IMR-90 (cell line): ENCODE results near the gene MDM1. TPM values are rescaled to one million over a fixed set of nuclear protein-coding genes. Genes with fewer than 3 reads are reported as not detected.

Experiments used
- ATAC-seq: fragments of 200-7000 bp; cut with Tn5 transposase; 2 replicates; pipeline ENCODE4 v1.9.1; 2020; ENCODE audit warnings: low read depth, mild to moderate bottlenecking, moderate library complexity
- BruUV-seq: library from RNA; stranded (reverse); fragments of 400-500 nt; replicated peaks from 2 replicates; lab custom pipeline; 2021; lab: Mats Ljungman, UMichigan
- CTCF ChIA-PET: fragments of 300-600 bp; formaldehyde crosslinking; extraction: SDS; loops from one replicate; lab custom pipeline; 2021; ENCODE audit warnings: antibody characterized with exemption; lab: Yijun Ruan, JAX
- POLR2A ChIA-PET: fragments of 300-600 bp; sonication (Branson Sonifier 250); formaldehyde crosslinking; loops from one replicate; lab custom pipeline; 2022; ENCODE audit warnings: antibody characterized with exemption; ENCODE audit not compliant: unreplicated experiment; lab: Charles Lee
- DNase-seq: peaks from one replicate; pipeline ENCODE4 v3.0.0; 2013
- H2AFZ ChIP-seq: replicated peaks from 2 replicates; pipeline ENCODE3; 2013; ENCODE audit warnings: low read length, mild to moderate bottlenecking; ENCODE audit not compliant: poor library complexity
- H2AK5ac ChIP-seq: 2 replicates; pipeline ENCODE4 v1.6.1; 2013; ENCODE audit warnings: low read depth, low read length, inconsistent platforms
- H2AK9ac ChIP-seq: replicated peaks from 2 replicates; pipeline ENCODE3; 2013; ENCODE audit warnings: mild to moderate bottlenecking, low read depth, low read length, moderate library complexity; ENCODE audit not compliant: poor library complexity
- H2BK120ac ChIP-seq: 2 replicates; pipeline ENCODE4 v1.6.1; 2013; ENCODE audit warnings: low read depth, low read length, inconsistent platforms
- H2BK15ac ChIP-seq: 3 replicates; pipeline ENCODE4 v1.6.1; 2013; ENCODE audit warnings: low read depth, low read length, inconsistent platforms
- H2BK20ac ChIP-seq: 2 replicates; pipeline ENCODE4 v1.6.1; 2013; ENCODE audit warnings: low read depth, mild to moderate bottlenecking, inconsistent platforms, low read length, moderate library complexity
- H2BK5ac ChIP-seq: 2 replicates; pipeline ENCODE4 v1.6.1; 2013; ENCODE audit warnings: mild to moderate bottlenecking, low read depth, low read length, inconsistent platforms; ENCODE audit not compliant: poor library complexity, severe bottlenecking
- H3K14ac ChIP-seq: replicated peaks from 2 replicates; pipeline ENCODE4 v1.6.1; 2013; ENCODE audit warnings: low read depth, low read length, inconsistent platforms
- H3K18ac ChIP-seq: 2 replicates; pipeline ENCODE4 v1.6.1; 2013; ENCODE audit warnings: low read depth, low read length, control low read depth
- H3K23ac ChIP-seq: 2 replicates; pipeline ENCODE4 v1.6.1; 2013; ENCODE audit warnings: low read depth, low read length, inconsistent platforms
- H3K27ac ChIP-seq: 2 replicates; pipeline ENCODE4 v1.5.1; 2013; ENCODE audit warnings: mild to moderate bottlenecking, control low read depth, low read length; ENCODE audit not compliant: insufficient read depth
- H3K27me3 ChIP-seq: 2 replicates; pipeline ENCODE4 v1.6.1; 2013; ENCODE audit warnings: low read length; ENCODE audit not compliant: control insufficient read depth, insufficient read depth
- H3K36me3 ChIP-seq: 2 replicates; pipeline ENCODE4 v1.6.1; 2013; ENCODE audit warnings: low read length, mixed read lengths; ENCODE audit not compliant: control insufficient read depth, insufficient read depth
- H3K4ac ChIP-seq: 2 replicates; pipeline ENCODE4 v1.6.1; 2013; ENCODE audit warnings: low read depth, low read length, inconsistent platforms
- H3K4me1 ChIP-seq: 2 replicates; pipeline ENCODE4 v1.6.1; 2013; ENCODE audit warnings: low read length, mixed read lengths; ENCODE audit not compliant: control insufficient read depth, insufficient read depth
- H3K4me2 ChIP-seq: 2 replicates; pipeline ENCODE4 v1.6.1; 2013; ENCODE audit warnings: low read depth, mild to moderate bottlenecking, control low read depth, low read length, moderate library complexity
- H3K4me3 ChIP-seq: 2 replicates; pipeline ENCODE4 v1.5.1; 2013; ENCODE audit warnings: low read depth, mild to moderate bottlenecking, control low read depth, low read length, moderate library complexity; ENCODE audit not compliant: insufficient read depth
- H3K56ac ChIP-seq: 2 replicates; pipeline ENCODE4 v1.6.1; 2013; ENCODE audit warnings: low read length, inconsistent platforms; ENCODE audit not compliant: insufficient read depth; ENCODE audit errors: extremely low read depth
- H3K79me1 ChIP-seq, 2 experiments: 2 replicates each; pipeline ENCODE4 v1.6.1; 2013; ENCODE audit warnings: low read length in 2 of 2, inconsistent platforms in 1 of 2, low read depth in 1 of 2
- H3K9ac ChIP-seq: 2 replicates; pipeline ENCODE4 v1.6.1; 2013; ENCODE audit warnings: low read depth, low read length, control low read depth
- H3K9me1 ChIP-seq: 2 replicates; pipeline ENCODE4 v1.6.1; 2013; ENCODE audit warnings: low read length, inconsistent platforms; ENCODE audit not compliant: insufficient read depth
- H3K9me3 ChIP-seq: 2 replicates; pipeline ENCODE4 v1.6.1; 2013; ENCODE audit warnings: low read length; ENCODE audit not compliant: control insufficient read depth, insufficient read depth
- H4K20me1 ChIP-seq: 2 replicates; pipeline ENCODE4 v1.6.1; 2013; ENCODE audit warnings: low read length, inconsistent platforms; ENCODE audit not compliant: insufficient read depth
- H4K5ac ChIP-seq: 2 replicates; pipeline ENCODE4 v1.6.1; 2013; ENCODE audit warnings: mild to moderate bottlenecking, low read depth, low read length, control low read depth
- H4K8ac ChIP-seq, 2 experiments: 2 replicates each; pipeline ENCODE4 v1.6.1; 2013; ENCODE audit warnings: low read depth in 2 of 2, low read length in 2 of 2, control low read depth in 1 of 2, inconsistent platforms in 1 of 2
- H4K91ac ChIP-seq: 2 replicates; pipeline ENCODE4 v1.6.1; 2013; ENCODE audit warnings: low read depth, low read length, inconsistent platforms; ENCODE audit not compliant: insufficient read depth
- ELK1 ChIP-seq: fragments of 150-350 bp; IDR thresholded peaks from 2 replicates; pipeline ENCODE4 v1.6.1; 2016; ENCODE audit warnings: low read depth, mild to moderate bottlenecking, low read length, moderate library complexity, borderline replicate concordance
- MAFK ChIP-seq: IDR thresholded peaks from 2 replicates; pipeline ENCODE4 v1.6.1; 2012; ENCODE audit warnings: low read depth, low read length, improper control_type of control experiment
- MAZ ChIP-seq: IDR thresholded peaks from 2 replicates; pipeline ENCODE4 v1.6.1; 2012; ENCODE audit warnings: low read depth, mild to moderate bottlenecking, low read length, improper control_type of control experiment, moderate library complexity, borderline replicate concordance
- MXI1 ChIP-seq: IDR thresholded peaks from 2 replicates; pipeline ENCODE4 v1.6.1; 2012; ENCODE audit warnings: low read depth, mild to moderate bottlenecking, low read length, moderate library complexity, borderline replicate concordance
- WGBS, 2 experiments: methylation state at CpG; one replicate each; pipeline versions ENCODE4 v1.1.5 to v1.1.7; 2013; ENCODE audit warnings: missing lambda C conversion rate in 2 of 2; ENCODE audit not compliant: insufficient read length in 1 of 2; ENCODE audit errors: extremely low coverage in 2 of 2; 5-methylcytosine and 5-hydroxymethylcytosine counted together
- dilution Hi-C: fragments of 300-500 bp; cut with HindIII; formaldehyde crosslinking; loops from one replicate; pipeline ENCODE4 v1.14.3; 2018; ENCODE audit warnings: low sequenced_read_pairs; ENCODE audit not compliant: unreplicated experiment
- in situ Hi-C: fragments of 300-500 bp; cut with MboI; formaldehyde crosslinking; loops from 3 replicates; pipeline ENCODE4 v1.14.3; 2019; ENCODE audit warnings: low sequenced_read_pairs, inconsistent platforms, mixed read lengths
- intact Hi-C: fragments of 100-400 bp; cut with micrococcal nuclease; formaldehyde crosslinking; loops from 2 replicates; pipeline ENCODE4 v1.10.0; 2022
- polyA plus RNA-seq, 3 experiments: library from polyadenylated mRNA; depleted of rRNA; stranded (reverse); fragments of >200 nt; gene quantifications; 2 replicates each; pipeline ENCODE4 v1.2.3, GENCODE V29; 2012; ENCODE audit warnings: low replicate concordance in 1 of 3
- total RNA-seq: library from RNA; depleted of rRNA; stranded (reverse); fragments of >200 nt; gene quantifications from 2 replicates; pipeline ENCODE4 v1.2.3, GENCODE V29; 2012

The MDM1 gene
- total and polyA plus RNA-seq, 2 of the 4 experiments (the other 2 are of a cell fraction): 5.6 to 5.7 TPM

- intact Hi-C loops (no loop called here), in situ Hi-C loops (no loop called here), dilution Hi-C loops (no loop called here)
- H2BK15ac ChIP-seq: no peak overlapping the region
- H3K79me1 ChIP-seq: no peaks in the 10 kb centered on the region
- POLR2A ChIA-PET: no interaction called here
- H4K8ac ChIP-seq: no peak overlapping the region
- WGBS, 2 experiments: no CpG with 5 or more reads among the region's 3 CpGs
- H4K5ac ChIP-seq: no peak overlapping the region
- no peak overlapping the region for H2BK20ac ChIP-seq
- H3K4ac ChIP-seq: no peak overlapping the region
- no peak overlapping the region for H3K23ac ChIP-seq
- no peak overlapping the region for H3K56ac ChIP-seq
- TF ChIP-seq MXI1 (no peak), ELK1 (no peak), MAZ (no peak), MAFK (no peak)
- DNase-seq: no peak
- peaks cover 26% of the 10 kb centered on the region for H3K27me3 ChIP-seq
- no peaks in the 10 kb centered on the region for H3K9me3 ChIP-seq
- H3K4me2 ChIP-seq: no peak overlapping the region
- no peaks in the 10 kb centered on the region for H3K36me3 ChIP-seq
- H4K91ac ChIP-seq: no peak overlapping the region
- CTCF ChIA-PET: no interaction called here
- BruUV-seq: no TSS peak
- H2BK5ac ChIP-seq: no peak overlapping the region
- H3K4me3 ChIP-seq: no peak overlapping the region
- H3K18ac ChIP-seq: no peak overlapping the region
- no peak overlapping the region for H3K9ac ChIP-seq
- no peaks in the 10 kb centered on the region for H4K20me1 ChIP-seq
- no peak for ATAC-seq
- no peak overlapping the region for H3K14ac ChIP-seq
- no peaks in the 10 kb centered on the region for H3K9me1 ChIP-seq
- no peak overlapping the region for H2AK5ac ChIP-seq
- H2BK120ac ChIP-seq: no peak overlapping the region
- H3K27ac ChIP-seq: no peak overlapping the region
- H3K4me1 ChIP-seq: no peaks in the 10 kb centered on the region
- H2AK9ac ChIP-seq: no peak overlapping the region
- no peak overlapping the region for H2AFZ ChIP-seq
Measured at GRCh38 chr12:68342966-68343365, 10.8 kb upstream of the MDM1 start.
